OCI-LY7 (cell line): ENCODE results near the gene RIN3. TPM values are rescaled to one million over a fixed set of nuclear protein-coding genes. Genes with fewer than 3 reads are reported as not detected.

Experiments used
- BruUV-seq: library from RNA; stranded (reverse); fragments of 400-500 nt; replicated peaks from 2 replicates; lab custom pipeline; 2021; lab: Mats Ljungman, UMichigan
- CTCF ChIA-PET: fragments of 300-600 bp; sonication (Branson Sonifier 250); formaldehyde crosslinking; loops from one replicate; lab custom pipeline; 2022; ENCODE audit warnings: antibody characterized with exemption; ENCODE audit not compliant: unreplicated experiment; lab: Charles Lee
- POLR2A ChIA-PET: fragments of 300-600 bp; sonication (Branson Sonifier 250); formaldehyde crosslinking; loops from one replicate; lab custom pipeline; 2022; ENCODE audit warnings: antibody characterized with exemption; lab: Charles Lee
- DNase-seq: peaks from one replicate; pipeline ENCODE4 v3.0.0-alpha.2; 2015; ENCODE audit warnings: low spot score
- H2AFZ ChIP-seq: fragments of 200-600 bp; sonication (generic), shearing (Covaris generic); 2 replicates; pipeline ENCODE4 v1.6.1; 2014; ENCODE audit warnings: mild to moderate bottlenecking, antibody characterized with exemption, low read length, moderate library complexity
- H3K27ac ChIP-seq: fragments of 200-600 bp; sonication (generic); 2 replicates; pipeline ENCODE4 v1.5.1; 2014; ENCODE audit warnings: mixed run types, low read depth, mild to moderate bottlenecking, moderate library complexity, low read length, inconsistent platforms; ENCODE audit not compliant: poor library complexity, severe bottlenecking
- H3K36me3 ChIP-seq: fragments of 200-600 bp; sonication (generic); 2 replicates; pipeline ENCODE4 v1.6.1; 2014; ENCODE audit warnings: mild to moderate bottlenecking, antibody characterized with exemption, low read length, moderate library complexity, mixed read lengths; ENCODE audit not compliant: insufficient read depth
- H3K4me1 ChIP-seq: fragments of 200-600 bp; sonication (generic); 2 replicates; pipeline ENCODE4 v1.5.1; 2014; ENCODE audit warnings: mild to moderate bottlenecking, low read length; ENCODE audit not compliant: insufficient read depth, poor library complexity, severe bottlenecking
- H3K4me2 ChIP-seq: fragments of 200-600 bp; sonication (generic); 2 replicates; pipeline ENCODE4 v1.6.1; 2014; ENCODE audit warnings: mild to moderate bottlenecking, low read length
- H3K4me3 ChIP-seq: fragments of 200-600 bp; sonication (generic); 2 replicates; pipeline ENCODE4 v1.5.1; 2014; ENCODE audit warnings: mild to moderate bottlenecking, low read depth, low read length; ENCODE audit not compliant: poor library complexity, severe bottlenecking
- H3K79me2 ChIP-seq: fragments of 200-600 bp; sonication (generic); 2 replicates; pipeline ENCODE4 v1.6.1; 2016; ENCODE audit warnings: low read depth, mild to moderate bottlenecking, low read length, moderate library complexity, mixed read lengths; ENCODE audit not compliant: insufficient read depth
- H3K9me2 ChIP-seq: fragments of 200-600 bp; sonication (generic); 2 replicates; pipeline ENCODE4 v1.6.1; 2016; ENCODE audit warnings: mild to moderate bottlenecking, low read length, mixed read lengths; ENCODE audit not compliant: insufficient read depth
- H3K9me3 ChIP-seq: fragments of 200-600 bp; sonication (generic); 2 replicates; pipeline ENCODE4 v1.6.1; 2014; ENCODE audit warnings: mild to moderate bottlenecking, mixed run types, low read length, mixed read lengths
- H4K20me1 ChIP-seq: fragments of 200-600 bp; sonication (generic); 2 replicates; pipeline ENCODE4 v1.6.1; 2014; ENCODE audit warnings: mild to moderate bottlenecking, antibody characterized with exemption, low read length, moderate library complexity, mixed read lengths; ENCODE audit not compliant: insufficient read depth
- CTCF ChIP-seq: fragments of 200-600 bp; sonication (generic); conservative IDR thresholded peaks from 2 replicates; pipeline ENCODE4 v1.5.1; 2014; ENCODE audit warnings: mild to moderate bottlenecking, antibody characterized with exemption, low read length, moderate library complexity, mixed read lengths
- EZH2phosphoT487 ChIP-seq: fragments of 200-600 bp; sonication (generic); IDR thresholded peaks from 2 replicates; pipeline ENCODE4 v1.6.1; 2018; ENCODE audit warnings: low read depth, borderline replicate concordance, mild to moderate bottlenecking, mixed run types, antibody characterized with exemption, low read length, moderate library complexity, mixed read lengths
- intact Hi-C: fragments of 100-400 bp; cut with micrococcal nuclease; formaldehyde crosslinking; loops from one replicate; pipeline ENCODE4 v1.10.0; 2022; ENCODE audit not compliant: unreplicated experiment
- total RNA-seq, 2 experiments: library from RNA; depleted of rRNA in 1 of 2; stranded (reverse); fragments of >200 nt in 1 of 2; shearing (Covaris generic) in 1 of 2; gene quantifications; 2 replicates each; pipeline ENCODE4 v1.2.3, GENCODE V29; 2014 to 2022

Gene RIN3
- total RNA-seq, 2 experiments from 2014 or later = not detected

- ChIA-PET CTCF (no interaction called here), POLR2A (no interaction called here)
- DNase-seq = no peak
- Histone ChIP-seq H3K36me3 (no peaks in the 10 kb centered on the region), H3K4me1 (no peaks in the 10 kb centered on the region), H4K20me1 (no peaks in the 10 kb centered on the region), H3K9me3 (no peaks in the 10 kb centered on the region), H3K4me3 (no peak overlapping the region), H3K79me2 (no peaks in the 10 kb centered on the region), H3K4me2 (no peak overlapping the region), H2AFZ (no peak overlapping the region), H3K27ac (no peak overlapping the region), H3K9me2 (no peaks in the 10 kb centered on the region)
- no TSS peak for BruUV-seq
- TF ChIP-seq EZH2phosphoT487 = no peak
- no peak for TF ChIP-seq CTCF
- intact Hi-C loops = no loop called here
Measured at GRCh38 chr14:92630367-92630766, 116.8 kb downstream of the RIN3 start.

- H3K36me3 ChIP-seq = no peaks in the 10 kb centered on the region
- intact Hi-C loops = no loop called here
- H3K79me2 ChIP-seq = no peaks in the 10 kb centered on the region
- ChIA-PET POLR2A (no interaction called here), CTCF (no interaction called here)
- H3K9me2 ChIP-seq = no peaks in the 10 kb centered on the region
- DNase-seq = no peak
- no peaks in the 10 kb centered on the region for H3K4me1 ChIP-seq
- H3K4me3 ChIP-seq = no peak overlapping the region
- no peak overlapping the region for H3K27ac ChIP-seq
- H4K20me1 ChIP-seq = no peaks in the 10 kb centered on the region
- H3K9me3 ChIP-seq = no peaks in the 10 kb centered on the region
- TF ChIP-seq CTCF (no peak), EZH2phosphoT487 (no peak)
- BruUV-seq = no TSS peak
- H3K4me2 ChIP-seq = no peak overlapping the region
- no peak overlapping the region for H2AFZ ChIP-seq
Measured at GRCh38 chr14:92631098-92631497, 117.5 kb downstream of the RIN3 start.

- POLR2A ChIA-PET = no interaction called here
- Histone ChIP-seq H3K4me2 (no peak overlapping the region), H3K9me2 (no peaks in the 10 kb centered on the region), H3K4me3 (no peak overlapping the region), H3K36me3 (no peaks in the 10 kb centered on the region), H3K4me1 (no peaks in the 10 kb centered on the region), H3K9me3 (no peaks in the 10 kb centered on the region), H4K20me1 (no peaks in the 10 kb centered on the region), H3K27ac (no peak overlapping the region), H3K79me2 (no peaks in the 10 kb centered on the region), H2AFZ (no peak overlapping the region)
- intact Hi-C loops = no loop called here
- BruUV-seq = no TSS peak
- no peak for DNase-seq
- TF ChIP-seq CTCF (no peak), EZH2phosphoT487 (no peak)
- CTCF ChIA-PET = no interaction called here
Measured at GRCh38 chr14:92632546-92633273, 119.1 kb downstream of the RIN3 start.
